Fibroblast of skin of left quadriceps (primary cell): Measurements from ENCODE around the gene CNGA1.
A peak's percentile ranks its signal among the peaks of the same experiment; 100 is the strongest.
"Not testable (repeated sequence)": the region's sequence is repeated elsewhere in the genome, so short reads cannot be mapped to it uniquely, and the experiment has no call there.

Experiments
- DNase-seq, 2 experiments: peaks; one replicate each; pipeline ENCODE4 v3.0.0-alpha.2; 2013; ENCODE audit warnings: low read depth in 2 of 2

The CNGA1 gene

GRCh38 chr4:47968847-47969246 is 47.6 kb downstream of the CNGA1 start:
- DNase-seq = no peak

GRCh38 chr4:47954677-47955076 is 61.8 kb downstream of the CNGA1 start:
- no peak for DNase-seq

DNA sequence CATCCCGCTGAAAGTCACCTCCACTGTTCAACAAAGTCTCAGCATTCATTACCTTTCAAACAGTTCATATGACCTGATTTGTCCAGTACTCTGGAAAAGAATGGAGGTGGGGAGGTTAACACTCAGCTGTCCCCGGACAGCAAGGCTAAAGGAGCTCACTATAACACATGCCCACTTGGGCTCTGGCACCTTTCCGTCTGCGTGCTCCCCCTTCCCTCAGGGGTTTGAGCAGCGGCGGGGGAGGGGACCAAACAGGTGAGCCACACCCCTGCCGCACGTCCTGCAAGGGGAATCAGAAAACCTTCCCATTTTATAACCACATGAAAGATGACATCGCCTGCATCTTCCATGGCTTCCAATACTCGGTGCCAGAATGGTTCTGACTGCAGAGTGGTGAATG is 62.2 kb downstream of the CNGA1 start:
- DNase-seq = no peak

DNA sequence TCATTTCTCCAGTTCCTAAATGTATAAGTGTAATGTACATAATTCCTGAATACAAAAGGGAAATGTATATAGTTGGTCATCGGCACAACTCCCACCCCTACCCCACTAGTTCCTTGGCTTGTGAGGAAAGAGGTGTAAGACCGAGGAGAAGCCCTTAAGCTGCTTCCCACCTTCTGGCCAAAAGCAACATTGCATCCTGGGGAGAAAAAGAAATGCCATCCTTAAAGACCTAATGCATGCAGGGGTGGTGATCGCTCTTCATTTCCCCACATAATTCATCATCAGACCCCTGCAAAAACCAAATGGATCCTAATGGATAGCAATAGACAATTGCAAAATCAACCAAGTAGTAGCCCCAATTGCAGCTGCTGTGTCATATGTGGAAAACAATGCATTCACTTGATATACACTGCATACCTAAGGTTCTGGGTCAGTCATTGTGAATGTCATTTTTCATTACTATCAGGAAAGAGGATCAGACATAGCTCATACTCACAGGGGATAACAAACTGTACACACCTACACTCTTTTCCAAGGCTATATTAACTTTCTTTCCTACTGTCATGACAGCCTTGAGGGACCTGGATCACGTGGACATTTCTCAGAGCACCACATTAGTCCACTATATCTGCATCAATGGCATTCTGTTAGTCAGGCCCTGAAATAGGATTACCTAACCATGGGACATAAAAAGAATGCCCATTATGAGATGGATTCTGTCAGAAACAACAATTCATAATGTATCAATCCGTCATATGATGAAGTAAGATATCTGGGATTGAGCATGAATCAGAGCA is 70.4 kb downstream of the CNGA1 start:
- no peak for DNase-seq

GRCh38 chr4:47942081-47942819 is 74.2 kb downstream of the CNGA1 start:
- DNase-seq = no peak

GRCh38 chr4:47939456-47939855 is 77.0 kb downstream of the CNGA1 start:
- no peak for DNase-seq

DNA sequence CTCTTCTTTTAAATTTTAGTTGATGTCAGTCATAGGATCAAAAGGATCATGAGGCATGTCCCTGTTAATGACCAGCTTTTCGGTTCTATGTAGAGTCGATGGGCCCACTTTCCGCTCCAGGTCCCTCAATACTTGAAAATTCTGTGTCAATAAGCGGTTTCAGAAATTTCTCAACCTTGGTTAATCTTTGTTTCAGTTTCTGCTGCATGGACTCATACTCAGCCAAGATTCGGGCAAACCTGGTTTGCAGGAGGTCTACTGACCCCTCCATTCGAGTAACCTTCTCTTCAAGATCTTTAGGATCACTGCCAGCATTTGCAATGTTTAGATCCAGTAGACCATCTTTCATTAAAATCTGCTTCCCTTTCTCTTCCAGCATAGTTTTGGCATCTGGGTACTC is 80.1 kb downstream of the CNGA1 start:
- DNase-seq = no peak

GRCh38 chr4:47933840-47934239 is 82.6 kb downstream of the CNGA1 start:
- DNase-seq = peak; percentile 30 to 37

DNA sequence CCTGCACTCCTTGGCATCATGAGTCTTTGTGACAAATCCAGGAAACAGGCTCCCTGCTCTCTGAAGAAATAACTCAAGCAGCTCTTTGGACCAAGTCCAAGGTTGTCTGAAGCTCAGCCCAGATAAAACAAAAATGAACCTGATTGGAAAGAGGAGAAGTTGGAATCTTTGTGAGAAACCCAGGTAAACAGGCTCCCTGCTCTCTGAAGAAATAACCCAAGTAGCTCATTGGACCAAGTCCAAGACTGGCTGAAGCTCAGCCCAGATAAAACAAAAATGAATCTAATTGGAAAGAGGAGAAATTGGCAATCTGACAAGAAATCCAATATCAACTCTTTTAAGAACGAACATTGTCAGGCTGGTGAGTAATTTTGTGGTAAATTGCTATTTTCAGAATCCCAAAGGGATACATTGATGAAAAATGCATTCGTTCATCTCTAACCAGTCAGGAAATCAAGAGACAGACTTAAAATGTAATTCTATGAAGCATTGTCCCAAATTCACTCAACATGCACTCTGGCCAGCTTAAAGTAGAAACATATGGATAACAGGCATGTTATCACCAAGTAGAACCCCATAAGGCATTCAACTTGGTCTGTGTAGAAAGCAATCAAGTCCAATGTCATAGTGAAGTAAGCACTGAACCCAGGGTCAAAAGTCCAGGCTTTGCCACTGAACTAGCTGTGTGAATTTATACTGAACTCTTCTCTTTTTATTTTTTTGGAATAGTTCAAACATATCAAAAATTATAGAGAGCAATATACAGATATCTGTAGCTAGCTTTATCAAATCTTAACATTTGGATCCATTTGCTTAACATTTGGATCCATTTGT is 85.3 kb downstream of the CNGA1 start:
- DNase-seq = peak; percentile 86

DNA sequence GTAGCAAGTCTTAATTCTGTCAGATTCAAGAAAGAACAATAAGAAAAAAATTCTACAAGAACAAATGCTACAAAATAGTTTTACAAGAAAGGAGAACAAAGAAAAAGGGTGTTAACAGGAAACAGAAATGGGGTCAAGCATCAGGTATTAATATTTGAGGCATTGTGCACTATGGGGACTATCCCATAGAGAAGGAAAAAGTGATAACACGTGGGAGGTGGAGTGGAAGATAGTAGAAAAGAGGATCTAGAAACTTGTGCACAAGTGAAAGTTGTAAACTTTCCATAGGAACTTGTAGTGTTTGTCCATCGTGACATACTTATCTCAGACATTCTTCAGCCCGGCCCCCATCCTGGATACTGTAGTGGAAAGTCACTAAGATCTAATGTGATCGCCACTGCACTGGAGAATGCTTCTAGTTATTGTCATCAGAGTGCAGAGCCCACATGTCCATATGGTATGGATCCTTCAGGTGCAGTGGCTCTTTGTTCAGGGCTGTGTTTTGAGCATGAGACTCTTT is 86.7 kb downstream of the CNGA1 start:
- no peak for DNase-seq

GRCh38 chr4:47926667-47927258 is 89.7 kb downstream of the CNGA1 start:
- DNase-seq = peak in 1 of 2 experiments; percentile 12

DNA sequence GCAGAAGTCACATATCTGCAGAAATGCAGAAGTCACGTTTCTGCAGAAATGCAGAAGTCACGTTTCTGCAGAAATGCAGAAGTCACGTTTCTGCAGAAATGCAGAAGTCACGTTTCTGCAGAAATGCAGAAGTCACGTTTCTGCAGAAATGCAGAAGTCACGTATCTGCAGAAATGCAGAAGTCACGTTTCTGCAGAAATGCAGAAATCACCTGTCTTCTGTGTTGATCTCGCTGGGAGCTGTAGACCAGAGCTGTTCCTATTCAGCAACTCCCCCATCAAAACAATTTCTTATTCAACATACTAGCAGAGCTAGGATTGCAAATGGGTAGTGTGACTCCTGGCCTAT is 93.2 kb downstream of the CNGA1 start:
- DNase-seq = not testable (repeated sequence)

GRCh38 chr4:47922436-47923260 is 93.8 kb downstream of the CNGA1 start:
- not testable (repeated sequence) for DNase-seq

DNA sequence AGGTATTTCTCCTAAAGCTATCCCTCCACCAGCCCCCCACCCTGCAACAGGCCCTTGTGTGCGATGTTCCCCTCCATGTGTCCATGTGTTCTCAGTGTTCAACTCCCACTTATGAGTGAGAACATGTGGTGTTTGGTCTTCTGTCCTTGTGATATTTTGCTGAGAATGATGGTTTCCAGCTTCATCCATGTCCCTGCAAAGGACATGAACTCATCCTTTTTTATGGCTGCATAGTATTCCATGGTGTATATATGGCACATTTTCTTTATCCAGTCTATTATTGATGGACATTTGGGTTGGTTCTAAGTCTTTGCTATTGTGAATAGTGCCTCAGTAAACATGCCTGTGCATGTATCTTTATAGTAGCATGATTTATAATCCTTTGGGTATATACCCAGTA is 99.3 kb downstream of the CNGA1 start:
- DNase-seq = not testable (repeated sequence)

DNA sequence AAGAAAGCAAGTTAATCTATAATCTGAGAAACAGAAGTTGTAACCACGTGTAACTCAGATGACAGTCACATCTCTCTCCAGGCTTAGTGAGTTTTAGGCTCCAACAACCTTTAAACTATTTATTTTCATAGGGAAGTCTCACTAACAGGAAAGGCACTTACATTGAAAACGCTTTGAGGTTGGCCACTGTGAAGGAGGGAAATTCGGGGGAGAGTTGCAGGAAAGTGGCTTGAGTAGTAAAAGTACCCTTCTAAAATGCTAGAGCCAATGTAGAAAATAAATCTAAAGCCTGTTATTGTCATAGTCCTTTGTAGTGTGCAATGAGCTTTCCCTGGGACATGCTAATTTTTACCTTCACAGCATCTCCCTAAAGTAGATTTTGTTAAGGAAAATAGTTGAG is 101.1 kb downstream of the CNGA1 start:
- no peak for DNase-seq

GRCh38 chr4:47914926-47915237 is 101.6 kb downstream of the CNGA1 start:
- no peak for DNase-seq

DNA sequence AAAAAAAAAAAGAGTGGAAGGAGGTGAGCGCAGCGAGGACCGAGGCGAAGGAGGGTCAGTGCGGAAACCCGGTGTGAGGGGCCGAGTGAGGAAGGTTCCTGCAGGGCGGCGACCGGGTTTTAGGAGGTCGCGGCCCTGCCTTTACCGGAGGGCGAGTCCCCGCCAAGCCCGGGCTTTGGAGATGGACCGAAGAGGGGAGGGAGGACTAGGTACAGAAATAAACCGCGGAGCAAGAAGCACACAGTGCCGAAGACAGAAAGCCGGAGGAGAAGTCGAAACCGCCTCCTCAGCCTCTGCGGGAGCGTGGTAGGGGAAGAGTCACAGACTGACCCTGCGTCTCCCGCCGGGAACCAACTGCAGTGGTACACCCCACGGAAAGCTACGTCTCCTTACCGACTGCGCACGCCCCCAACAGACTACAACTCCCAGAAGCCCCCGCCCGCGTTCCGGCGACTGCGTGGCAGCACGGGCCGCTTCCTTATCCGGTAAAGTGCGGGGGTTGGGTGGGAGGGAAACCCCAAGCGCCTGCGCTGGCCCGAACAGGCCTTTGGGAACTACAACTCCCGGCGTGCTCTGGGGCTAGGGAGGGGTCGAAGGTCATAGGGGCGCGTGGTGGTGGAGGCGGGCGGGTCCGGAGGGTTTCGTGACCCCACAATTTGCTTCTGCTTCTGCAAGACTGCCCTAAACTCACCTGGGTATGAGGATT is 102.1 kb downstream of the CNGA1 start, which contains the start of gene NFXL1:
TSS of gene NFXL1 (minus strand) at position 364 of the 706 bp plus-strand sequence. CDS start 380 bp downstream, outside the sequence.
- DNase-seq = peak; percentile 92

GRCh38 chr4:47913861-47914219 is 102.6 kb downstream of the CNGA1 start:
- DNase-seq = no peak

GRCh38 chr4:47913330-47913729 is 103.2 kb downstream of the CNGA1 start:
- DNase-seq = no peak

DNA sequence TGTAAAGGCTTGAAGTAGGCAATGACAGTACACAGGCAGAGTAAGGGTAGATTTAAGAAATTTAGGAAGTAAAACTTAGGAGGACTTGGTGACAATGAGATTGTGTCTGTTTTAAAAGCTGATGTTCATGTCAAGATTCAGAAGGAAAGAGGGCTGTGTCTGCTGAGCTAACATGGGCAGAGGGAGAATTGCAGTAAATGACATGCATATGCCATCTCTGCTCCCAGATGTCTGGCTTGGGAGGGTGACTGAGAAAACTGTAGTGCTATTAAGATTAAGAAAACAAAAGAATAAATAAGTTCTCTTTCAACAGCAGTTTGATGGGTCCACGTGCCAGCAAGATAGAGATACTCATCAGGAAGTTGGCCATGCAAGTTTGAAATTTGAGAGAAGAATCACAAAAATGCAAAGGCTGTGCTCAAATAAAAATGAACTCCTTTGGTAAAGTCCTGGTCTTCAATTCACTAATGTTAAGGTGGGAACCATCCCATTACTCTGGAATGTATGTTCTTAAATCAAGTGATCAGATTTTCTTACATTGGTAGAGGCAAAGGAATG is 109.3 kb downstream of the CNGA1 start:
- no peak for DNase-seq
